ENCODE data around the gene CMTR1.
"Not testable (repeated sequence)": the region's sequence is repeated elsewhere in the genome, so short reads cannot be mapped to it uniquely, and the experiment has no call there.

Gene CMTR1

DNA sequence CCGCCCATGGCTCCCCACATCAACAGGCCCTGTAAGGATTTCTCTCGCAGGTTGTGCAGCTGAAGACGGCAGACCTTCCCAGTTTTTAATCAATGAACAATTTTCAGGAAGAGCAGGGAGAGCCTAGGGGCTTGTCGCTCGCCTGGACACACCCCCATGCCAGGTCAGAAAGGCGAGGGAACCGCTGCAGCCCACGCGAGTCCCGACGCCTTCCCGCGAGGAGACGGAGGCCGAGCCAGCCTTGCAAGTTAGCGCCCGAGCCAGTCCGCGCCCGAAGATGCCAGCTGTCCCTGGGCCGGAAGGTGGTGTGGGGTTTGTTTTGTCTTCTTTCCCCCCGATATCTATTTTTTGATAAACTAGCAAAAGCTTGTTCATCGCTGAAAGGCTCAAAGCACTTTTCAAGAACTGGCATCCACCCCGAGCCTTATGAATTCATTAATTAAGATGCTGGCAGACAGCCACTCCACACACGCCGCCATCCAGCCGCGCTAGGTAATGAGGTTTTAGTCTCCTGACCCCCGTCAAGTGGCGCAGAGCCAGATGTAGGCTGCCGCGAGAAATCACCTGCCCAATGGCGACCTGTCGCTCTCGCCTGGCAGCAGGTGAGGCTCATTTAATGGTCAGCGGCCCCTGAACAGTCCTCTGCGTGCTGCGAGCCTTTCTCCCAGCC lies 60.1 kb downstream of the CMTR1 start:
- no peak for DNase-seq (ENCODE audit: low spot score)

DNA sequence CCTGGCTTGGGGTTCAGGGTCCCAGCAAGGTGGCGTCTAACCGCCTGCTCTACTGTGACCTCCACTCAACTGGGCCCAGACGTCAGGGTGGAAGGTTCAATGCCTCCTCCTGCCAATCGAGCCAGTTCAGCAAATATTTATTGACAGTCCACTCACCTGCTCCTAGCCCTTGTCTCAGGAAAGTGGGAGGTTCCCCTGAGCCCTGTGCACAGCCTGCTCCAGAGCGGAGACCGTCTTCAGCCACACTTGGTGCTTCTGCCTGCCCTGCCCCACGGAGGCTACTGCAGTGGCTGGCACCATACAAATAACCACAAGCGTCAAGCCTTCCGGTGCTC lies 60.6 kb downstream of the CMTR1 start:
- DNase-seq (ENCODE audit: low spot score) = no peak

DNA sequence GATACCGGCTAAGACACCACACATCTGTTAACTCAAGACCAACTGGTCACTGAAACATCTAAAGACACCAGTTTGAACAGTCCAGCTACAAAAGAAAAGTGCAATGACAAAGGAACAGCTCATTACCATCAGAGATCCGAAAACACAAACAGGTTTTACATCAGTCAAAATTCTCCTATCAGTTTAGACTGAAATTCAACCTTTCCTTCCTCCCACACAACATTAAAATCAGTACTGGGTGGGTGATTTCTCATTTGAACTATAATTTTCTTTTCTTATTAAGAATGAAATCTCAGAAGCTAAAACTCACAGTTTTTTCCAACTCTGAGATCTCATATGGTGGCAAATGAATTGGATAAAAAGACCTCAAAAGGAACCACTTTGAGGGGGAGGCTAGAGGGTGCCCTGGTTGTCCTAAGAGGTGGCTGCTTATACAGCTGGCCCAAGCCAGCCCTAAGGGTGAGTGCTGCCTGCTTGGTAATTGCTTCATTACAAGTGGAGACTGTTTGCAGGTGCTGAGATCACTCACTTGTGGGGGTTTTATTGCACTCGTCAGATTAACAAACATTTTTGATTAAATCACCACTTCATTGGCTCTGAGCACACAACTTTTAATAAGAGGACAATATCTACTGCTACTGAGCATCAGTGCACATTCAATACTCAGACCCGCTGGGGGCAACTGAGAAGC lies 62.4 kb downstream of the CMTR1 start:
- no peak for DNase-seq (ENCODE audit: low spot score)

DNA sequence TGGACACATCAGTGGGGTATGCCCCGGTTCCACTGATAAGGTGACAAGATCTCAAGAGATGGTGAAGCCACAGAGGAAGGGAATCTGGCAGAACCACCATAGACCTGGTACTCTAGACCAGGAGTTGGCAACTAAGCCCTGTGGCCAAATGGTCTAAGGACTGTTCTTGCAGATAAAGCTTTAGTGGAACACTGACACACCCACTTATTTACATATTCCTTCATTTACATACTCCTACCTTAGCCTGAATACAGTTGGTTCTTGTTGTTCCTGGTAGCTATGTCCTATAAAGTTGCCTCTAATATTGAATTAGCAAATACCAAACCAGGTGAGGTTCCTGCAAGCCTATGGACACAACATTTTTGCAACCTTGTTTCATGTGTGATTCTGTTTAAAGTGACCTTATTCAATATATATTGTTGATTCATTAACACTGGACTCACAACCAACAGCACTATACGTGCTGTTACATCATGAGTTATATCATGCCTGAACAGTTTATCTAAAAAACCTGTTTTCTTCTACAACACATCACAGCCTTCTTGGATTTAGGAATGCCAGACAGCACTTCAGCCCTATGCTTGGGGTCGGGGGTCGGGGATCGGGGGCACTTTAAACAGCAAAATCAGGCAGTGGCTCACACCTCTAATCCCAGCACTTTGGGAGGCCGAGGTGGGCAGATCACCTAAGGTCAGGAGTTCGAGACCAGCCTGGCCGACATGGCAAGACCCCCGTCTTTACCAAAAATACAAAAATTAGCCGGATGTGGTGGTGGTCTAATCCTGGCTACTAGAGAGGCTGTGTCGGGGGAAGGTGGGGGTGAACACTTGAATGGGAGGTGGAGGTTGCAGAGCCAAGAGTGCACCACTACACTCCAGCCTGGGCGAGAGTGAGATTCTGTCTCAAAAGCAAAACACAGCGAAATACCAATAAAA lies 64.2 kb downstream of the CMTR1 start:
- DNase-seq (ENCODE audit: low spot score) = no peak

DNA sequence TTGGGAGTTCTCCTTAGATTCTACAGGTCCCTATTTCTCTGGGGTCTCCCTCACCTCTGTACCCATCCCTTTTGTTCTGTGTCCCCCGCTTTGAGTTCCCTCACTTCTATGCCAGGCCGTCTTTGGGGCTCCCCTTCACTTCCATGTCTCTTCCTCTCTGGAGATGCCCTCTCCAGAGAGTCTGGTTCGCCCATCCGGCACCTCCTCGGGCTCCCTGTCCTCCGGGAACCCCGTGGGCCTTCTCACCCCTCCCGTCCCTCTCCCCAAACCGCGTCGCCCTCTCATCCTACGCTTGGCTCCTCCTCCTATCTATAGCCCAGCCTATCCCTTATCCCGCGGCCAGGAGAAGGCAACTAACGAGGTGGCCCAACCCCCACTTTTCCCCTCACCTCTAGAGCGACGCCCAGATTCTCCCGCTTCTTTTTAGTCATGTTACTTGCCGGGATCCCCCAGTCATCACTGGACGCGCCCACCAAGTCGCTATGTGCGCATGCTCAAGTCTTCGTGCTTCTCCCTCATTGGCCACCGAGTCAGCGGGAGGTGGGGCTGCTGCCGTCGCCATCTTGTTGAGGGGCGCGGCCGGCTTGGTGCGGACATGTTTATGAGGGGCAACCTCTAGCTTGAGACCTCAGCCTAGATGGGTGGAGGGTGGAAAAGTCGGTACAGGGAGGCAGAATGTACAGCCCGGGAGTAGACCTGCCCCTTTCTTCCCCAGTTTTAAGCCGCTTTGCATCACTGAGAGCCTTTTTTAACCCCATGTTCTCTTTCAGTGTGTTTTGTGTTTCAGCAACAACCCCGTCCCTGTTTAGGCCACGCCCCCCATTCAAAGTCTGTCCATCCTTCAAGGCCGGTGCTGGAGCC lies 66.6 kb downstream of the CMTR1 start, which contains the start of gene CCDC167:
Gene CCDC167, minus strand, starts transcription at position 461 of the 861 bp plus-strand sequence. Its CDS starts 30 bp downstream, at position 431.
- peak; percentile 97 for DNase-seq (ENCODE audit: low spot score)

DNA sequence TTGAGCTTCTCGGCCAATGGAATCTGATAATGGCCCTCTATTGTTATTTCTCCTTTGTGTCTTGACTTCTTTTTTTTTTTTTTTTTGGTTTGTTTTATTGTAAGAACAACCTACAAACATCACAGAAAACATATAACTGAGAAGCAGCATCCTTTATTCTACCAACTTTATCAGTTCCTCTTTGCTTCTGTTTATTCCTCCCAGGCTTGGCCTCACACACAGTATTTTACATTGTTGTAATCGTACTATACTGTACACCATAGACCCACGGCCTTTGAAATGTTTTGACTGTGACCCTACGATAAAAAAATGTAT lies 67.2 kb downstream of the CMTR1 start:
- no peak for DNase-seq (ENCODE audit: low spot score)

DNA sequence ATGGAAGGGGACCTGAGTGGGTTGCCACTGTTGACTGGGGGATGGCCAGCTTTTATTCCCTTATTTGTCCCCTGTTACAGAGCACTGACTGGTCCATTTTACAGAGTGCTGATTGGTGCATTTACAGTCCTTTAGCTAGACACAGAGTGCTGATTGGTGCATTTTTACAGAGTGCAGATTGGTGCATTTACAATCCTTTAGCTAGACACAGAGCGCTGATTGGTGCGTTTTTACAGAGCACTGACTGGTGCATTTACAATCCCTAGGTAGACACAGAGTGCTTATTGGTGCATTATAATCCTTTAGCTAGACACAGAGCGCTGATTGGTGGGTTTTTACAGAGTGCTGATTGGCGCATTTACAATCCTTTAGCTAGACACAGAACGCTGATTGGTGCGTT lies 67.9 kb downstream of the CMTR1 start:
- not testable (repeated sequence) for DNase-seq (ENCODE audit: low spot score)

DNA sequence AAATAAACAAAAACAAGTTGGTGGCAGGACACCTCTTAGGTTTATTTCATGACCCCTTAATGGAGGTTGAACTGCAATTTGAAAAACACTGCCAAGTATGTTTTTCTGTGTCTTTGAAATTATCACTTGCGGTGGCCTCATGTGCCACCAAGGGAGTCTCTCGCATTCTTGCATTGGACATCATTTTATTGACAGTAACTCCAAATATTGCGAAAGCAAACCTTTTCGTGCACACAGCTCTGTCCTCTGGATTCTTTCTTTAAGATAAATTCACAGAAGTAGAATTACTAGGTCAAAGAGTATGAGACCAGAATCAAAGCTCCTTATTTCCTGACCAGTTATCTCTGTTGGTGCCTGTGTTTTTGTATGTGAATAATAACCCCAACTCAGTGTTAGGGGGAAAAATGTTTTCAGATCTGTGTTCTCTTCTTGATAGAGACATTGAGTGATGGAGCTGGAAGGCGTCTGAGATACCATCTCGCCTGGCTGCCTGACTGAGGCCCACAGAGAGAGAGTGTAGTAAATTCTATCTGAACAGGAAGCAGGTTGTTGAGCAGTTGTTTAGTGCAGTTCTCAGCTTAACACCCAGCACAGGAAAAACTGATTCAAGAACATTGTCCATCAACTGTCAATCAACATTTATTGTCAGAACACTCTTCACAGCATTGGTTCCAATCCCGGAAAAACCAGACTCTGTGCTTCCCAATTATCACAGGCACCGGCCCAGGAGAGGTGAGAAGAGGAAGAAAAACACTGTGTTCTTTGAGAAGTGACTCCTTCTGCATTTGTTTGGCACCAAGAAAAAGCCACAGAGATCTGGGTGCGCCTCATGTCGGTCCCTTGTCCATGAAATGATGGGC lies 68.8 kb downstream of the CMTR1 start:
- DNase-seq (ENCODE audit: low spot score) = no peak

DNA sequence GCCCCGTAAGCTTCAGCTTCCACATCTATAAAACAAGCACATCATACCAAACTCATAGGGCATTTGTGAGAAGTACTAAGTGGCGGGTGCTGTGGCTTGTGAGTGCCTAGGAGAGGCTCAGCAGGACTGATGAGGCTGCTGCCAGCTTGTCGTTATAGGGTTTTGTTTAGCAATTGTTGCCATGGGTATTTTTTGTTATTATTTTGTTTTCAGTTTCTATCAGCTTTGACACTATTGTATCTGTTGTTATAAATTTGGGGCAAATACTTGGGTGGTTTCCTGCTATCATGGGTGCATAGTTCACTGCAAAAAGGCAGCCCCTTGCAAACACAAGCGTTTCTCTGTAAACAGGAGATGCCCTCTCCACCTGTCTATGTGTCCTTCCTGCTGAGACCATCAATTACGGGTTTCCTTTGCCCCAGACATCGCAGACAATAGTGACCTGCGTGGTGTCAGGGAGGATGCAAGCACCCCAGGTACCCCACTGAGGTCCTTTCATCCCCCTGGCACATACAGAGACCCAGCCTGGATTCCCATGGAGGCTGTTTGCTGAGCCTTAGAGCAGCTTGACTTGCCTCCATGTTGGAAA lies 69.8 kb downstream of the CMTR1 start:
- no peak for DNase-seq (ENCODE audit: low spot score)

DNA sequence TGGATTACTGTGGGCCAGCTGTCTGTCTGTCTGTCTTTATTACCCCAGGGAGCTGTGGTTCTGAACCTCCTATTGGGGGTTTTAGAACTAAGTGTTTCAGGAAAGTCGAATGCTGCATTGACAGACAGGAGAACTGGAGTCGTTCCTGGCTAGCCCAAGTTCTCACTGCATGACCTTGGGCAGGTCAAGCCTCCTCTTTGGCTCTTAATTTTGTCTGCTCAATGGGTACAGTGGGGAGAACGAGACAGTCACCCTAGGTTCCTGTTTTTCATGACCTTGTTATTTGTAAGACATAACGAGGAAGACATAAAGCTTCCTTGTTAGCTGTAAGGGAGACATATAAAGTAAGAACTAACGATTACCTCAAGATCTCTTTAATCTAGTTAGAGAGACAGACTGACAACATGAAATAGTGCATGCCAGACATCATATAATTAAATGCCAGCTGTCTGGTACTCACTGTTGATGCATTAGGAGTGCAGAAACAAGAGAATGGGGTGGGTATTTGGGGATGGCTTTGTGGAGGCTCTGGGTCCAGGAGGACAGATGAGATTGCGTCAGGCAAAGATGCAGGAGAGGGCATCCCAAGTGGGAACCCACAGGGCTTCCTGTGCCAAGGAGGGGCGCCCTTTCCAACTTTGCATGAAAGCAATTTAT lies 70.4 kb downstream of the CMTR1 start:
- no peak for DNase-seq (ENCODE audit: low spot score)

DNA sequence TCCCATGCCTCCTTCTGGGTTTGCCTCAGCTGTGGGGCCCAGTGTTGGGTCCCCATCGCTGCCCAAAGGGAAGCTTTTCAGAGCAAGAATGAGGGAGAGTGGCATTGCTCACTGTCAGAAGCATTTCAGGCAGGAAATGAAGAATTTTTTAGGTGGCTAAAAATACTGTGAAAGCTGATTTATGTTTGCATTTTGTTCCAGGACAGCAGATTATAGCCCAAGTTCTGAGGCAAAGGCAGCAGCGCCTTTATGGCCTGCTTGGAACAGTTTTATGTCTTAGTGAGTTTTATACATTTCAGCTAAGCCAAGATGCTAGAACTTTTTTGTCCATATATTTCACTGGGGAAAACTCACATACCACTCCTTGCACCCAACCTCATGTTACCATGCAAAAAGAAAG lies 71.0 kb downstream of the CMTR1 start:
- no peak for DNase-seq (ENCODE audit: low spot score)

DNA sequence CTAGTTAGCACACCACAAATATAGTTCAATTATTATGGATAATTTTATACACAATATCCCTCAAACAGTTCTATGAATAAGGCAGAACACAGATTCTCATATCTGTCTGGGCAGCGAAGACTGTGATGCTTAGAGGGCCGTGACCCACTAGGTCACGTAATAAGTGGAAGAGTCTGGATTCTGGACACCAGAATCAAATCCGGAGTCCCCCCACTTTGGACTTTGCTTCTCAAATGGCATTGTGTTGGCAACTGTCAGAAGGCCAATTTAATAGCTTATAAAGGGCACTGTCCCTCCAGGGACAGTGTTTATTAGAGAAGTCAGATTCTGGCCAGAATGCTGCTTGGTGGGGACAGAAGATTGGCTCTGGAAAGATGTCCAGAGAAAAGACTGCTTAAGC lies 73.5 kb downstream of the CMTR1 start:
- no peak for DNase-seq (ENCODE audit: low spot score)

DNA sequence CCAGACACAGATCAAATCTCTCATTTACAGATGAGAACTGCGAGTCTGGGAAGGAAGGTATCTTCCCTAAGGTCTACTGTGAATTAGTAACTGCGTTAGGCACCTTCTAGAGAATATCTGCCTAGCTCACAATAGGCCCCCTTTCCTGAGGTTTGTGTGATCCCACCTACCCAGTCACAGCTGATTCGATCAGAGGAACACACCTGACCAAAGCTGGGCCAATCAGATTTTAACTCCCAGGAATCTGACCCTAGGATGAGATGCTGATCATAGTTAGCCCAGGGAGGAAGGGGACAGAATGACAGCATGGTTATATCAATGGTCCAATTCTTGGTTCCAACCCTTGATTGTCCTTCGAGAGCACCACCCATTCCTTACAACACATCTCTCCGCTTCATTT lies 74.1 kb downstream of the CMTR1 start:
- no peak for DNase-seq (ENCODE audit: low spot score)

DNA sequence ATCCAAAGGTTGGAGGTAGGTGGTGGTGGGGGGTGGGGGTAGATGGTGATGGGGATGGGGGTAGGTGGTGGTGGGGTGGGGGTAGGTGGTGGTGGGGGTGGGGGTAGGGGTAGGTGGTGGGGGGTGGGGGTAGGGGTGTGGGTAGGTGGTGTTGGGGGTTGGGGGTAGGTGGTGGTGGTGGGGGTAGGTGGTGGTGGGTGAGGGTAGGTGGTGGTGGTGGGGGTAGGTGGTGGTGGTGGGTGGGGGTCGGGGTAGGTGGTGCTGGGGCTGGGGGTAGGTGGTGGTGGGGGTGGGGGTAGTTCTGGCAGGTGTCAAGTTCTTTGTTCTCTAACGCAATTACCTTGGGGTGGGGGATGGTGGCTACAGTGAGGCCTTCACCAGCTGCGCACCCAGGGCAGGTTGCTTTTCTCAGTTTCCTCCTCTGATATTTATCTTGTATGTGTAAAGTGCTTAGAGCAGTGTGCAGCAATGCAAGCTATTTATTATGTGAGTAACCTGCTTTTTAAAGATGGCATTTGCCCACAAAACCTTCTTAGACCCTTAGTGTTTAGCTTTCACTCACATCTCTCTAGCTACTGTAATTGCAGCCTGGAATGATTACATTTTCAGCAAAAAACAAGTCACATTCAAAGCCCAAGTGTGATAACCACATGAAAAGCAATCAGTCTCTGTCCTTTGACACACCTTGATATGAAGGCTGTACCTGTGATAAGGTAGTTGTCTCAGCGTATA lies 74.8 kb downstream of the CMTR1 start:
- no peak for DNase-seq (ENCODE audit: low spot score)

DNA sequence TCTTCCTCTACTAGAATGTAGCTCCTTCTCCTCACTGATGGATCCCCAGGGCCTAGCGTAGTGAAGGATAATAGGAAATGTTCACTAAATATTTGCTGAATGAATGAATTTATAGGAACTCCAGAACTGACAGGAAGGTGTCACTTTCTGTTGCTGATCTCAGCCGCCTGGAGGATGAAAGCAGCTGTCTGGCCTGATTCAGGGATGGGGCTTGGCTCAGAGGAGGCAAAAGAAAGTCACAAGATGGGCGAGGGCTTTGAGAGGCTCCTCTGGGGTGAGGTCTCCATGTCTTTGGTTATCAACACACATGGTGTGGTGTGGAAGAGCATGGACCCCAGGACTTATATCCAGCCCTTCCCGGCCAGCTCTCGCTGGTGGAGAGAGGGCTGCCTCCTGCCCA lies 78.2 kb downstream of the CMTR1 start:
- no peak for DNase-seq (ENCODE audit: low spot score)

DNA sequence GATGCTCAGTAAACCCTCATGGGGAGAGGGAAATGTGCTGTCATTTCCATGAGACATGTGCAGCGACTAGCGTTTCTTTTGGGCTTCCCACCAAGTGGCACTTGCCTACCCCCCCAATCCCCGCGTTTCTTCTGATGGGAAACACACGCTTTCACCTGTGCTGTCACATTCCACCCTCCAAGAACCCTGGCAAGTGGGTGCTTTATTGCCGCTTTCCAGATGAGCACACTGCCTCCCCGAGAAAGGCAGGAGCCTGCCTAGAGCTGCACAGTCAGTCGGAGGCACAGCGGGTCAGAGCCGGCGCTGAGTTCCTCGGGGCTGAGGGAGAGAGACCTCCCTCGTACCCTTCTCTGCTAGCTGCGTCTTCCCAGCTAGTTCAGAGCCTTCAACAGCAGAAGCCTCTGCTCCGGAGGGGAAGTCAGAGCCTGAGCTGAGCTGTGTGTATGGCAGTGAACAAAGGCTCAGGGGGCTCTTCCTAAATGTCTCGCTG lies 78.9 kb downstream of the CMTR1 start:
- no peak for DNase-seq (ENCODE audit: low spot score)

DNA sequence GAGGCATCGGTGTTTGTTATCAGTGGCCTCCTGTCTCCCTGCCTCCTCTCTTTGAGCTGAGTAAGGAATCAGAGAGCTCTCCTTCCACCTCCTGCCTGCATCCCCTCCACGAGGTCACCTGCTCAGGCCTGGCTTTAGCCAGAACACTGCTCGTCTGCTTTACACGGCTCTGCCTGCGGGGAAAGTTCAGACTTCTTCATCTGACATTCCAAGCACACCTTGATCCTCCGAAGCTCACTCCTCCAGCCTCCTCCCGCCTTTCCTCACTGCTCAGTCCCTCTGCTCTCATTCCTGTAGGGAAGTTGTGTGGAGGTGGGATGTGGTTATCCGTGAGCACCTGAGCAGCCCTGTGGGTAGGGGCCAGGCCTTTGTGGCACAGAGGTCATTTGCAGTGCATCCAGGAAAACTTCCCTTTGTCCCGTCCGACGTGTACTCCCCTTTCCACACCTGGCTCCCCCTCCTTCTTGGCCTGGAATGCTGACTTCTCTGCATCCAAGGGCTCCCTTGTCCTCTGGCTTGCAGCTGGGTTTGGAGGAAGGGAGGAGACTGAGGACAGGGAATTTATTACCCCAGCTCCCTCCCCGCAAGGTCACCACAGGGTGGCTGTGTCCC lies 79.5 kb downstream of the CMTR1 start:
- DNase-seq (ENCODE audit: low spot score) = no peak

DNA sequence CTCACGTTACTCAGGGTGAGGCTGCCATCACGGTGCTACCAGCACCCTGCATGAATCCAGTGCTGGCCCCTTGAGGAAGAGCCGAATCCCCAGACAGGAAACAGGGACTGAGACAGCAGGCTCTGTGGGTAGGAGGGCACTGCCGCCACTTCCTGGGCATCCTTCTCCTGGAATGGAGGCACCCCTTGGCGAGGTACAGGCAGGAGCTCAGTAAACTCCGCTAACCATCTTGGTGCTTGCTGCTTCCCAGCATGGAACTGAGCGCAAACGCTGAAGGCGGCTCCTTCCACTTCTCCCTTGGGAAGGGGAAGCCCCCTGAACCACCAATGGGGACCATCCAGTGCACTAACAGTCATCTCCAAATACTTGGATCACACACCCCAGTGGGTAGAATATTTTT lies 80.1 kb downstream of the CMTR1 start:
- no peak for DNase-seq (ENCODE audit: low spot score)

DNA sequence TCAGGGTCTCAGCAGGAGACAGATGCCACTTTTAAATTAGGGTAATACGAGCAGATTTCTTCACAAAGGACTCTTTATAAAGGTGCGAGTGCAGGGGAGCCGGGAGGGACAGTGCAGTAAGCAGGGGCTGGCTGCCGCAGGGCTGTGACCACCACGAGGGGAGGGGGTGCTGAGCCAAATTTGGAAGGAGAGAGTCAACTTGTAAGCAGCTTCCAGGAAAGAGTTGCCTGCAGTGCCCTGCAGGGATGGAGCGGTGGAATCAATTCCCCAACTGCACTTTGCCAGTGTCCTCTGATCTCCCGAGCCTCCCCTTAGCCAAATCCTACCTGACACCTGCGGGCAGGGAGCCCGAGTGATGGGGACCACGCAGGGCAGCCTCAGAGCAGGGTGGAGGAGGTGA lies 80.6 kb downstream of the CMTR1 start:
- DNase-seq (ENCODE audit: low spot score) = no peak
